ENCODE results near the gene FN1.

The FN1 gene

DNA sequence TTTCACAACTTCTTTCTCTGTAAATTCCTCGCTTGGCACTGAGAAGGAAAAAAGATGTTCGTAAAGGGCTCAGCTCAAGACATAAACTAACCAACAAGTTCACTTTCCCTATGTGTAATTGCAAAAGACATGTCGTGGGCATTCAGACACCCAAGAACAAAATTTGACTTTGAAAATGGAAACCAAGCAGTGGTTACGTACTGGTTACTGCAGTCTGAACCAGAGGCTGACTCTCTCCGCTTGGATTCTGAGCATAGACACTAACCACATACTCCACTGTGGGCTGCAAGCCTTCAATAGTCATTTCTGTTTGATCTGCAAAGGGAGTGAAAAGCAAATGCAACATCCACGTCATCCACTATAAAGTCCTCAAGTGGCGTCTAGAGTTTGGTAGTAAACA, 53.9 kb downstream of the FN1 start:
- DNase-seq: no peak

GRCh38 chr2:215380699-215381098, 55.2 kb downstream of the FN1 start:
- no peak for DNase-seq

DNA sequence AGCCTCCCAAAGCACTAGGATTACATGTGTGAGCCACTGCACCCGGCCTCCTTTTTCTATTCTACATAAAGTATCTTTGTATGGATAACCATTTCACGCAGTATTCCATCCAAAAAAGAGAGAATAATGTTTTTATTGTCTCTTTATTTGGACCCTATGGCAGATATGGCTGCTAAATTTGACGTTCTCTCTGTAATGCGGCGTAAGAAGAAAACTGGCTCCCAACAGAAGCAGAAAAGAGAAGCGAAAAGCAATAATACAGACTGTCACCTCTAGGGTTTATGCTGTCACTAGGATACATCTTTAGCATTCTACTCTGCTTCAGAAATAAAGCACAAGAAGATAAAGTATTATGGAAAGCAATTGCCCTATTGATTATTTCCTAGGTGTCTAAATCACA, 55.9 kb downstream of the FN1 start:
- no peak for DNase-seq

DNA sequence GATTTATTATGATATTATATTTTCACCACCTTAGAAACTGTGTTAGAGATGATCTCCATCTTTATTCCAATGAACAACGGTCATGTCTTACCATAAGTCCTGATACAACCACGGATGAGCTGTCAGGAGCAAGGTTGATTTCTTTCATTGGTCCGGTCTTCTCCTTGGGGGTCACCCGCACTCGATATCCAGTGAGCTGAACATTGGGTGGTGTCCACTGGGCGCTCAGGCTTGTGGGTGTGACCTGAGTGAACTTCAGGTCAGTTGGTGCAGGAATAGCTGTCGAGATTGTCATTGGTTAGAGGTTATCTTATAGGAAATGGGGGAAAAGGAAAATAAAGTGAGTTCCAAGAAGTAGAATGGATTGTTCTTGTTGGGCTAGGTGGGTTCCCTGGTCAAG, 56.8 kb downstream of the FN1 start:
- no peak for DNase-seq

DNA sequence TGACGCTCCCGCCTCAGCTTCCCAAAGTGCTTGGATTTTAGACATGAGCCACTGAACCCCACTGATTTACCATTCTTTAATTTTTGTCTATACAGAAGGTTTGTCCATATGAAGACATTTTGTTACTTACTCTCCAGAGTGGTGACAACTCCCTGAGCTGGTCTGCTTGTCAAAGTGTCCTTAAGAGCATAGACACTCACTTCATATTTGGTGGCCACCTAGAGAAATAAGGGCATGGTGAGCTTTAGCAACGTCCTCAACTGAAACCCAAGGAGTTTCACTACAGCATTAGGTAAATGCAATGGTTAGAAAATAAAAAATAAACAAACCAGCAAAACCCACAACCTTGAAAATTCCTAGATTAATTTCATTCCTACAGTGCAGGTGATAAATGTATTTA, 57.8 kb downstream of the FN1 start:
- no peak for DNase-seq

- DNase-seq: no peak
Measured at GRCh38 chr2:215377283-215377682, 58.6 kb downstream of the FN1 start.

- no peak for DNase-seq
Measured at GRCh38 chr2:215376103-215376780, 59.6 kb downstream of the FN1 start.

GRCh38 chr2:215375467-215375830, 60.4 kb downstream of the FN1 start:
- DNase-seq: no peak

DNA sequence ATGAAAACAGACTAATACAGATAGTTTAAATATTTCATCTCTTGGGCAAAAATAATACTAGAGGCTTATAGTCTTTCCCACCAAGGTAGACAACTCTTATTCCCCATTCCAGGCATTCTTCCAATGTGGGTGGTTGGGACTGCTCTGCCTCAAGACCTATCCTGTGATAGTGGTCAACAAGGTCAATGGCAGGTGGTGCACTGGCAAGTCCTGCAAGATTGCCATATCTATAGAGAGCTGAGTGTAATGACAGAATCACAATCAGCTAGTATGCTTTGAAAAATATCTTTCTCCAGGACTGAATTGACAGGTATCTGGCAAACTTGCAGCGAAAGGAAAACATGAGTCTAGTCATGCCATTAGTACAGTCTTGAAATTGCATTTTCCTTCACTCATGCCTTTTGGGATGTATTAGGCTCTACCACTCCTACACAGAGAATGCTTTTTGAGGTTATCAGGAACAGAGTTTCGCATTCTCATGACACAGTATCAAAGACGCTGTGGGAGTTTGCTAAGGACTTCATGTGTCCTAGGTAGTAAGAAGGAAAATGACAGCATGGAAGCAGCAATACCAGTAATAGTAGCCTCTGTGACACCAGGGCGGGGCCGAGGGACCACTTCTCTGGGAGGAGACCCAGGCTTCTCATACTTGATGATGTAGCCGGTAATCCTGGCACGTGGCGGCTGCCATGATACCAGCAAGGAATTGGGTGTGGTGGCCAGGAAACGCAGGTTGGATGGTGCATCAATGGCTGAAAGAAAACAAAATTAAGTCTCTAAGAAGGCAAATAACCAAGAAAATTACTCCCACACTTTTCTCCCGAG, 61.0 kb downstream of the FN1 start:
- no peak for DNase-seq

DNA sequence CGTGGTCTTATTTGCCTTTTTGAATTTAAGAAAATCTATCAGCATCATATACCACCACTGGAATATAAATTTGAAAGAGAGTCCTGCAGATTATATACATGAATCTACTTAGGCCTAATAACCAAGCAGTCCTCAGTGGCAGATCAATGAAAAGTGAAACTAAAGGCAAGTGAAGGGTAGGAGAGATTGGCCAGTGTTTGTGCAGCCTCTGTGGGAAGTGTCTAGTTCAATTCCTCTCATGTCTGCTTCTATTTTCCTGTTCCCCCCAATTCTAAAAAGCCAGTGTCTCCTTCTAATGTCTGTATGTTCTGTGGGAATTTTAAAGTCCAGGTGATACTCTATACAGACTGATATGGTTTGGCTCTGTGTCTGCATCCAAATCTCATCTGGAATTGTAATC, 61.9 kb downstream of the FN1 start:
- no peak for DNase-seq

- DNase-seq: no peak
Measured at GRCh38 chr2:215372968-215373649, 62.8 kb downstream of the FN1 start.

DNA sequence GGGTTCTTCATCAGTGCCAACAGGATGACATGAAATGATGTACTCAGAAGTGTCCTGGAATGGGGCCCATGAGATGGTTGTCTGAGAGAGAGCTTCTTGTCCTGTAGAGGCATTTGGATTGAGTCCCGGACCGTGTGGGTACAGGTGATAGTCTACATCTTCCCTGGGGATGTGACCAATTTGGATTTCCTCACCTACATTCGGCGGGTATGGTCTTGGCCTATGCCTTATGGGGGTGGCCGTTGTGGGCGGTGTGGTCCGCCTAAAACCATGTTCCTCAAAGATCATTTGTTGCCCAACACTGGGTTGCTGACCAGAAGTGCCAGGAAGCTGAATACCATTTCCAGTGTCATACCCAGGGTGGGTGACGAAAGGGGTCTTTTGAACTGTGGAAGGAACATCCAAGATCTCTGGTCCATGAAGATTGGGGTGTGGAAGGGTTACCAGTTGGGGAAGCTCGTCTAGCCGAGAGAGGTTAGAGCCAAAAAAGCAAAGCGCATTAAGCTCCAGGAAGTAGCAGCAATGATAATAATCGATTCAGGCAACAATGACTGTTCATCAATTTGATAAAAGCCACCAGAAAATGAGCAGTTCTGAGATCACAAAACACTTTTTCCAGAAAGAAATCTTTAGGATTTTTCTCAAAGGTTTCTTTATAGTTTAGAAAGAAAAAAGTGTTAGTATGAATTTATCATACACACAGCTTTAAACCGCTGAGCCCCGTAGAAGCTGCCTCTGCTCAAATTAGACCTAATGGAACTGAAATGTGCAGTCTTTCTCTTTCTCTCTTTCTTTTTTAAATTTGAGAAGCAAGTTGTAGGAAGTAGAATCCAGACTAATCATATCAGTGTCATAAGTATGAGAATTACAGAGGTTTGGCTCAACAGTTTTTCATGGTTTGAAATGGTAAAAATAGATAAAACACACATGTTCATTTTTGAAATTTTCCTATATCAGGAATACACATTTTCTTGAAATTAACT, 63.7 kb downstream of the FN1 start:
- DNase-seq: no peak

GRCh38 chr2:215370112-215370965, 65.5 kb downstream of the FN1 start:
- no peak for DNase-seq

DNA sequence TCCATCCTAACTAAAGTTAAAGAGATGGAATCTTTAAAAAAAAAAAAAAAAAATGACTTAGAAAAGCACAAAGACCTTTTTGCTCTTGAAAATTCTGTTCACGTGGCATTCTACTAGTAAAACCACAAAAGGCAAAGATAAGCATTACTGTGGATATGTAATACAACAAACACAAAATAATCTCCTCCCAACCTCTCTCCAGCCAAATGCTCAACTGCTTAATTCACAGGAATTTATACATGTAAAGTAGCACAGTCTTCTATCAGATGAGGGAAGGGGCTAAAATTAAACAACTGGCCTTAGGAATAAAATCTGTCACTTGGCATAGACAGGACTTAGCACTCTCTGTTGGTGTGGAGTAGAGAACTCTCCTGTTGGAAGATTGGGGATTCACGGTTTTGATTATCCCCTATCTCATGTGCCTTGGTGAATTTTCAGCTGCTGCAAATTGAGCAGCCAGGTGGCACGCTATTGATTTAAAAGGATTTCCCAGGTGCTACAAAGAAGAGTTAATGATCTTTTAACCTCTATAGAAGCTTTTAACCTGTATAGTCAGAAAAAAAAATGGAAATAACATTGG, 66.6 kb downstream of the FN1 start:
- DNase-seq: no peak

- no peak for DNase-seq
Measured at GRCh38 chr2:215368493-215368809, 67.4 kb downstream of the FN1 start.

DNA sequence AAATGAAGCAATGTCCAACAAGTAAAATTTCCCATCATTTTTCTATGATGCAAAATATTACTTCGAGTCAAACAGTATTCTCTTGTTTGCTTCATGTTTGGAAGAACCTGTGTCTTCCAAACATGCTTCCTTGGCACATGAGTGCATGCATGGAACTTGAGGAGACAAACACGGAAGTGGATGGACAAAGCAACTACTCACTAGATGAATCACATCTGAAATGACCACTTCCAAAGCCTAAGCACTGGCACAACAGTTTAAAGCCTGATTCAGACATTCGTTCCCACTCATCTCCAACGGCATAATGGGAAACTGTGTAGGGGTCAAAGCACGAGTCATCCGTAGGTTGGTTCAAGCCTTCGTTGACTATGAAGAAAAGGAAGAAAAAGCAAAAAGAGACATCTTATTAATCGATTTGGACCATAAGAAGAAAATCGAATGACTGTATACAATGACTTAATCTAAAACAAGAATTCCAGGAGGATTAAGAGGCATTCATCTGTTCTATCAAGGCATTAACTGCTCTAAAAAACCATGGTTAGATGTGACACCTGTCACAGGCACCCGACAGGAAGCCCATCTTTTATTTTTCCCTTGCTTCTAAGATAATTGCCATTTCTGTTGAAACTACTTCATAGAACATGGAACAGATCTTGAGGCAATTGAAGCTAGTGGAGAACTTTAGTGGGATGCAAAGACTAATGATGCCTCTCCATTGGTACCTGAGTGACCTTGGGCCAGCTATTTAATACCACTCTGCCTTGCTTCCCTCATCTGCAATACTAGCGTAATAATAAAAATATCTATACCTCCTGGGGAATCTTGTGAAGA, 68.0 kb downstream of the FN1 start:
- no peak for DNase-seq

- DNase-seq: no peak
Measured at GRCh38 chr2:215366440-215367032, 69.3 kb downstream of the FN1 start.

- DNase-seq: no peak
Measured at GRCh38 chr2:215365184-215365658, 70.6 kb downstream of the FN1 start.

DNA sequence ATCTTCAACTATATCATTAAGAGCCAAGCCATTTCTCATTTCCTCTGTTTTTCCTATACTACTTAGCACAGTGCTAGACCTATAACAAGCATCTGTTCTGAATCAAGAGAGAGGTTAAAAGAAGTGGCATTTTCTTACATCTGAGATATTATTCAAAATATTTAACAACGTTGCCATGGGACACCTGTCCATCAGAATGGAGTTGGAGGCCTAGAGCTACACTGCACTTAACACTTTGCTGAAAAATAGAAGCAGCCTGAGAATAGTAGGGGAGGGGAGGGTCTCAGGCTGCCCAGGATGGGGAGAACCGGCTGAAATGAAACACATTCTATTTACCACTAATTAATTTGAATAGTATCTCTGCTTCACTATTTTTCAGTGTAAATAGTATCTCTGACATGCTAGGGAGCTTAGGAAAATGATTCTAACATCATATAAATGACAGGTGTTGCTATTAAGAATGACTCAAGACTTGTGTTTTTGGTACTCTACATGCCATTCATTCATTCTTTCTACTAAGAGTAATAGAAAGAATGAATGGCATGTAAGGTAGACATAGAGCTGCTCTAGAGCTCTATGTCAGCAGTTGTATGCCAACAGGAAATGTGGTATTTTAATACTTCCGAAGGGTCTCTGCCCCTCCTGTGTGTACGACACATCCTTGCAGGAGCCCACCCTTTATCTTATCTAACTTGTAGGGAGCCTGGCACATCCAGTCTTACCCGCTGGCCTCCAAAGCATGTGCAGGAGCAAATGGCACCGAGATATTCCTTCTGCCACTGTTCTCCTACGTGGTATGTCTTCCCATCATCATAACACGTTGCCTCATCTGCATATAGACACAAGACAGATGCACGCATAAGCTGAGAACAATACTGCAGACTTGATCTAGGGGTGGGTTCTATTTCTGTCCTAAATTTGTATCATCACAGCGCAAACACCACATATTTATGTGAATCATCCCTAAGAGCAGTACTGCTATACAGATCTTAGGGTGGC, 71.4 kb downstream of the FN1 start:
- no peak for DNase-seq
